ENCODE measurements around the gene STARD7. TPM values are rescaled to one million over a fixed set of nuclear protein-coding genes. Genes with fewer than 3 reads are reported as not detected.

The STARD7 gene
- total RNA-seq, 1 donor from 2014 or later: 103 TPM

DNA sequence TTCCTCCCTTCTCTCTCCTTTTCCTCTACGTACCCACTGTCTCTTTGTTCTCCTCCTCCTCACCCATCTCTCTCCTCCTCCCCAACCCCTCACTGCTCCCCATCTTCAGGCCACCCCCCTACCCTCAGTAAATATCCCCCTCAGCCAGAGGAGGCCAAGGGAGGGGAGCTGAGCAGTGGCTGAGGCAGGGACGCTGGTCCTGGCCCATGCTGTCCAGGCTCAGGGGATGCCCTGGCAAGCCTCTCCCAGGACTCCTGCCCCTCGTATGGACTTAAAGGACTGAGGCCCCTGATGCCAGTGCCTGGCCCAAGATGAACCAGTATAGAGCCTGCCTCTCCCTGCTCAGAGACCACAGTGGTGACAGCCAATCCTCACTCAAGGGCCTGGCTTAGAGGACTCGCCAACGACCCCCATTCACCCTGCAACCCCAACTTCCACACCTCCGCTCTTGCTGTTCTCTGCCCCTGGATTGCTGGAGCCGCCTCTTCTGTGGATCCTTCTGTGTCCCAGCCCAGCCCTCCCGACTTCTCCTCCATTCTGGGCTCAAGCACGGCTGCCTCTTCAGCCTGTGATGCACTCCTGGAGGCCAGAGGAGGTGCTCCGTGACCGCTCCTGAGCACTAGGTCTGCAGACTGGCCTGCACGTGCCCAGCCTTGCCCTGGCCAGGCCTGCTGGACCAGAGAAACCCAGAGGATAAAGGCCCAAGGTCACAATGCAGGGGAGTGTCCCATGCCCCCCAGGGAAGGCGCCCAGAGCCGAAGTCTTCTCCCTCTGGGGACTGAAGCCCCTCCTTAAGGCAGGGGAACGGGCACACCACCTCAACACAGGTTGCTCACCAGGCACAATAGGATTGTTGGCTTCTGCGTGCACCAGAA, 53.9 kb downstream of the STARD7 start:
- H3K4me3 Mint-ChIP-seq (ENCODE audit: unreplicated experiment): no peak overlapping the region
- Histone ChIP-seq H3K27ac (ENCODE audit: low read depth, low read length) (no peak overlapping the region), H3K27me3 (ENCODE audit: insufficient read depth, low read length) (no peaks in the 10 kb centered on the region), H3K36me3 (ENCODE audit: insufficient read depth, low read length) (no peaks in the 10 kb centered on the region), H3K4me2 (ENCODE audit: low read length) (no peak overlapping the region), H4K20me1 (ENCODE audit: insufficient read depth, low read length) (no peaks in the 10 kb centered on the region), H2AFZ (ENCODE audit: low read depth, low read length) (no peak overlapping the region), H3K4me3 (ENCODE audit: insufficient read depth, low read depth, low read length) (no peak overlapping the region), H3K4me1 (ENCODE audit: insufficient read depth, low read length) (peaks cover 8% of the 10 kb centered on the region), H3K9ac (ENCODE audit: low read length) (no peak overlapping the region), H3K9me3 (ENCODE audit: insufficient read depth, low read depth, low read length) (no peaks in the 10 kb centered on the region), H3K79me2 (ENCODE audit: insufficient read depth, low read length) (no peaks in the 10 kb centered on the region)
- DNase-seq (ENCODE audit: low read depth) (no peak), FAIRE-seq (no peak)
- H3K36me3 Mint-ChIP-seq (ENCODE audit: low read depth, unreplicated experiment): no peaks in the 10 kb centered on the region
- TF ChIP-seq, protein P1, sequence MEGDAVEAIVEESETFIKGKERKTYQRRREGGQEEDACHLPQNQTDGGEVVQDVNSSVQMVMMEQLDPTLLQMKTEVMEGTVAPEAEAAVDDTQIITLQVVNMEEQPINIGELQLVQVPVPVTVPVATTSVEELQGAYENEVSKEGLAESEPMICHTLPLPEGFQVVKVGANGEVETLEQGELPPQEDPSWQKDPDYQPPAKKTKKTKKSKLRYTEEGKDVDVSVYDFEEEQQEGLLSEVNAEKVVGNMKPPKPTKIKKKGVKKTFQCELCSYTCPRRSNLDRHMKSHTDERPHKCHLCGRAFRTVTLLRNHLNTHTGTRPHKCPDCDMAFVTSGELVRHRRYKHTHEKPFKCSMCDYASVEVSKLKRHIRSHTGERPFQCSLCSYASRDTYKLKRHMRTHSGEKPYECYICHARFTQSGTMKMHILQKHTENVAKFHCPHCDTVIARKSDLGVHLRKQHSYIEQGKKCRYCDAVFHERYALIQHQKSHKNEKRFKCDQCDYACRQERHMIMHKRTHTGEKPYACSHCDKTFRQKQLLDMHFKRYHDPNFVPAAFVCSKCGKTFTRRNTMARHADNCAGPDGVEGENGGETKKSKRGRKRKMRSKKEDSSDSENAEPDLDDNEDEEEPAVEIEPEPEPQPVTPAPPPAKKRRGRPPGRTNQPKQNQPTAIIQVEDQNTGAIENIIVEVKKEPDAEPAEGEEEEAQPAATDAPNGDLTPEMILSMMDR (IDR thresholded peaks at IDR 0.05; ENCODE audit: insufficient read depth, low read depth, low read length): no peak
- no peak for TF ChIP-seq EZH2 (IDR thresholded peaks at IDR 0.05; ENCODE audit: insufficient read depth, low read length)
- peaks cover 2% of the 10 kb centered on the region for H3K9me3 Mint-ChIP-seq (ENCODE audit: unreplicated experiment)
- no peaks in the 10 kb centered on the region for H3K4me1 Mint-ChIP-seq (ENCODE audit: low read depth, unreplicated experiment)
- H3K27ac Mint-ChIP-seq (ENCODE audit: unreplicated experiment): no peak overlapping the region
- H3K27me3 Mint-ChIP-seq (ENCODE audit: low read depth, unreplicated experiment): peaks cover 64% of the 10 kb centered on the region

DNA sequence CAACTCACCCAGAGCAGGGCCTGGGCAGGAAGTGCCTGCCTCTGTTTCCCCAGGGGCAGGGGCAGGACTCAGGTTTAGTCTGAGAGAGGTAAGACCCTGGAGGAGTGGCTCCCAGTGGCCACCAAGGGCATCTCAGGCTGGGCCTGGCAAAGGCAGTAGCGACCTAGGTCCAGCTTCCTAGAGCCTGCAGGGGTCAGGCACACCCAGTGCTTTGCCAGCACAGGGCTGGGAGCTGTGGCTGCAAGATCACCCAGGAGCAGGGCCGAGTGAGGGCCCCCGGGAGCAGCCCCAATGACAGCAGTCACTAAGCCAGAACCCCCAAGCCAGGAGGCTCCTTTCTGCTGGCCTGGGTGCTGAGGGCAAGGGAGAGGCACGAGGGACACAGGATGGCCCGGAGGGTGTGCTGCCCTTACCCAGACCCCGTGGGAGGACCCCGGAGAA, 54.6 kb downstream of the STARD7 start:
- TF ChIP-seq, protein P1 (IDR thresholded peaks at IDR 0.05; ENCODE audit: insufficient read depth, low read depth, low read length): no peak
- TF ChIP-seq EZH2 (IDR thresholded peaks at IDR 0.05; ENCODE audit: insufficient read depth, low read length): no peak
- FAIRE-seq (no peak), DNase-seq (ENCODE audit: low read depth) (no peak)
- H3K4me3 Mint-ChIP-seq (ENCODE audit: unreplicated experiment): no peak overlapping the region
- Histone ChIP-seq H3K27me3 (ENCODE audit: insufficient read depth, low read length) (no peaks in the 10 kb centered on the region), H3K4me2 (ENCODE audit: low read length) (no peak overlapping the region), H3K4me3 (ENCODE audit: insufficient read depth, low read depth, low read length) (no peak overlapping the region), H4K20me1 (ENCODE audit: insufficient read depth, low read length) (no peaks in the 10 kb centered on the region), H3K36me3 (ENCODE audit: insufficient read depth, low read length) (no peaks in the 10 kb centered on the region), H3K4me1 (ENCODE audit: insufficient read depth, low read length) (peaks cover 8% of the 10 kb centered on the region), H3K9me3 (ENCODE audit: insufficient read depth, low read depth, low read length) (no peaks in the 10 kb centered on the region), H3K9ac (ENCODE audit: low read length) (no peak overlapping the region), H2AFZ (ENCODE audit: low read depth, low read length) (no peak overlapping the region), H3K79me2 (ENCODE audit: insufficient read depth, low read length) (no peaks in the 10 kb centered on the region), H3K27ac (ENCODE audit: low read depth, low read length) (no peak overlapping the region)
- no peaks in the 10 kb centered on the region for H3K36me3 Mint-ChIP-seq (ENCODE audit: low read depth, unreplicated experiment)
- H3K27me3 Mint-ChIP-seq (ENCODE audit: low read depth, unreplicated experiment): peaks cover 63% of the 10 kb centered on the region
- no peaks in the 10 kb centered on the region for H3K4me1 Mint-ChIP-seq (ENCODE audit: low read depth, unreplicated experiment)
- H3K27ac Mint-ChIP-seq (ENCODE audit: unreplicated experiment): no peak overlapping the region
- peaks cover 2% of the 10 kb centered on the region for H3K9me3 Mint-ChIP-seq (ENCODE audit: unreplicated experiment)

DNA sequence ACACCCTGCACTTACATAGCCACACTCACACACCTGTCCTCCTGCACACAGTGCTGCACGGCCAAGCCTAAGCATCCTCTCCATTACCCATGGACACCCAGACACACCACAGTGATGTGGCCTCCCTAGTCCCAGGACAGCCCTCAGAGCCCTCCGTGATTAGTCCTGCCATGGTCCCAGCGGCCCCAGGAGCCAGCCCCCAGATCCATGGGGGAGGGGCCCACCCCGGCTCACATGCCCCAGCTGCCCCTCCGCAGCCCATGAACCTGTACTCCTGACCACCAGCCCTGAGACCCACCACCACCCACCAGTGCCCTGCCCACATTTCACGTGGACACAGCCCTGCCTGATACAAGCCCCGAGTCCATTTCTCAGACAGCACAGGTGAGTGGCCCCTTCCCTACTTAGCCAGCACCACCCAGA, 55.3 kb downstream of the STARD7 start:
- H3K27me3 ChIP-seq (ENCODE audit: insufficient read depth, low read length): no peaks in the 10 kb centered on the region
- no peak overlapping the region for H3K4me3 ChIP-seq (ENCODE audit: insufficient read depth, low read depth, low read length)
- no peaks in the 10 kb centered on the region for H4K20me1 ChIP-seq (ENCODE audit: insufficient read depth, low read length)
- FAIRE-seq (no peak), DNase-seq (ENCODE audit: low read depth) (no peak)
- H3K4me1 ChIP-seq (ENCODE audit: insufficient read depth, low read length): peaks cover 14% of the 10 kb centered on the region
- no peaks in the 10 kb centered on the region for H3K36me3 ChIP-seq (ENCODE audit: insufficient read depth, low read length)
- H3K79me2 ChIP-seq (ENCODE audit: insufficient read depth, low read length): no peaks in the 10 kb centered on the region
- H3K9me3 ChIP-seq (ENCODE audit: insufficient read depth, low read depth, low read length): no peaks in the 10 kb centered on the region
- Mint-ChIP-seq H3K9me3 (ENCODE audit: unreplicated experiment) (peaks cover 2% of the 10 kb centered on the region), H3K27me3 (ENCODE audit: low read depth, unreplicated experiment) (peaks cover 58% of the 10 kb centered on the region), H3K4me1 (ENCODE audit: low read depth, unreplicated experiment) (peaks cover 1% of the 10 kb centered on the region), H3K27ac (ENCODE audit: unreplicated experiment) (no peak overlapping the region), H3K4me3 (ENCODE audit: unreplicated experiment) (no peak overlapping the region), H3K36me3 (ENCODE audit: low read depth, unreplicated experiment) (no peaks in the 10 kb centered on the region)
- no peak overlapping the region for H2AFZ ChIP-seq (ENCODE audit: low read depth, low read length)
- no peak overlapping the region for H3K27ac ChIP-seq (ENCODE audit: low read depth, low read length)
- TF ChIP-seq EZH2 (IDR thresholded peaks at IDR 0.05; ENCODE audit: insufficient read depth, low read length): no peak
- TF ChIP-seq, protein P1 (IDR thresholded peaks at IDR 0.05; ENCODE audit: insufficient read depth, low read depth, low read length): no peak
- no peak overlapping the region for H3K9ac ChIP-seq (ENCODE audit: low read length)
- H3K4me2 ChIP-seq (ENCODE audit: low read length): no peak overlapping the region

Measured in astrocyte (in vitro differentiated cells and primary cell).